NT2/D1 (cell line): ENCODE data around the gene ITCH.

ENCODE experiments used
- SUZ12 ChIP-seq: IDR thresholded peaks from 2 replicates; pipeline ENCODE4 v1.6.1; 2011; ENCODE audit not compliant: insufficient read length, insufficient read depth; ENCODE audit errors: extremely low read depth
- YY1 ChIP-seq: IDR thresholded peaks from 2 replicates; pipeline ENCODE4 v1.6.1; 2011; ENCODE audit not compliant: insufficient read length, insufficient read depth
- ZNF274 ChIP-seq: IDR thresholded peaks from 2 replicates; pipeline ENCODE4 v1.6.1; 2011; ENCODE audit warnings: mild to moderate bottlenecking, low read depth, low read length

- no peak for TF ChIP-seq ZNF274
- no peak for TF ChIP-seq YY1
- TF ChIP-seq SUZ12, result no peak
Observed at GRCh38 chr20:34479627-34480026, 116.6 kb downstream of the ITCH start.
